Sigmoid colon (tissue), 7 donors: ENCODE results near the gene VWA2. TPM values are rescaled to one million over a fixed set of nuclear protein-coding genes. Genes with fewer than 3 reads are reported as not detected.

Experiments used
- DNase-seq: peaks from one replicate; pipeline ENCODE4 v3.0.0-alpha.2; 2019
- H3K27ac ChIP-seq, 4 donors: fragments of 200-600 bp; sonication (generic); one replicate each; pipeline ENCODE4 v1.5.1; 2016 to 2019; ENCODE audit warnings: mild to moderate bottlenecking in 1 of 4
- H3K27me3 ChIP-seq, 3 donors: fragments of 200-600 bp; sonication (generic); one replicate each; pipeline ENCODE4 v1.5.1; 2019; ENCODE audit warnings: mild to moderate bottlenecking in 1 of 3
- H3K36me3 ChIP-seq, 4 donors: fragments of 200-600 bp; sonication (generic); one replicate each; pipeline ENCODE4 v1.5.1; 2016 to 2019
- H3K4me1 ChIP-seq, 4 donors: fragments of 200-600 bp; sonication (generic); one replicate each; pipeline ENCODE4 v1.5.1; 2017 to 2019
- H3K4me3 ChIP-seq, 4 donors: fragments of 200-600 bp; sonication (generic); one replicate each; pipeline ENCODE4 v1.5.1; 2017 to 2019; ENCODE audit warnings: mild to moderate bottlenecking in 2 of 4, moderate library complexity in 1 of 4
- H3K9me3 ChIP-seq, 4 donors: fragments of 200-600 bp in 3 of 4; sonication (generic) in 3 of 4; one replicate each; pipeline versions ENCODE4 v1.5.1 to v1.6.1; 2013 to 2019
- EP300 ChIP-seq, 4 donors: sonication (generic); formaldehyde crosslinking; IDR thresholded peaks; one replicate each; pipeline ENCODE4 v1.6.1; 2017; ENCODE audit warnings: antibody characterized with exemption in 4 of 4
- POLR2A ChIP-seq, 2 donors: fragments of 450-650 bp; IDR thresholded peaks; one replicate each; pipeline ENCODE4 v1.6.1; 2016; ENCODE audit warnings: antibody characterized with exemption in 2 of 2, mild to moderate bottlenecking in 2 of 2, moderate library complexity in 2 of 2
- POLR2AphosphoS5 ChIP-seq, 4 donors: sonication (generic); formaldehyde crosslinking; IDR thresholded peaks; one replicate each; pipeline ENCODE4 v1.6.1; 2017; ENCODE audit warnings: antibody characterized with exemption in 4 of 4
- WGBS, 2 donors: extraction: QIAGEN DNeasy Blood & Tissue Kit; methylation state at CpG; one replicate each; pipeline ENCODE4 v1.1.7; 2013; 5-methylcytosine and 5-hydroxymethylcytosine counted together
- intact Hi-C: fragments of 100-400 bp; cut with DNase I; formaldehyde crosslinking; loops from one replicate; pipeline ENCODE4 v1.15.1; 2023
- polyA plus RNA-seq, 3 donors: library from polyadenylated mRNA; stranded (reverse); fragments of 200-250 nt; gene quantifications; one replicate each; pipeline ENCODE4 v1.2.3, GENCODE V29; 2013
- total RNA-seq, 4 donors: library from RNA; depleted of rRNA; stranded (reverse); fragments of >200 nt; gene quantifications; one replicate each; pipeline ENCODE4 v1.1.0, GENCODE V29; 2016
- TF ChIP-seq, protein P1 (sequence below), 4 experiments: fragments of 450-650 bp in 3 of 4; fragments of 200-600 bp in 1 of 4; IDR thresholded peaks; one replicate each; pipeline ENCODE4 v1.5.1; 2016 to 2019; ENCODE audit warnings: antibody characterized with exemption in 4 of 4, mild to moderate bottlenecking in 3 of 4, moderate library complexity in 2 of 4
- donor health status: healthy with polysubstance abuse.
- donor health status: Bipolar disorder and iron deficiency.
- donor health status: healthy.

Gene VWA2
- total and polyA plus RNA-seq, 7 donors = 0.23 to 1.3 (median 0.46) TPM; not detected in 3

DNA sequence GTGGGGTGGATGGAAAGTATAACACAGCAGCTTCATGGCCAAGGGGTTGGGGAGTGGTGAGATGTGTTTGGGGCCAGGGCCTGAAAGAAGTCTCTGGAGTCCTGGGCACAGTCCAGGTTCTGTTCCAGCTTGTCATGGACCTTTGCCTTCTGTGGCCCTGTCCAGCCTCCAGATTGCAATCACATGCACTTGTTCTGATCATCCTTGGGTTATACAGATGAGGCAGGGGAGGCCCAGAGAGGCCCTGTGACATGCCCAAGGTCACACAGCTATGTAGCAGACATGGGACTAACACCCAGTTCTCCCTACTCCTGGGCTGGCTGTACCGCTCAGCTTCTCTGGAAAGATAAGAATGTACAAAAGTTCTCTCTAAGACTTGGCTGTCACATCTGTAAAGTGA is 11.7 kb downstream of the VWA2 start:
- H3K9me3 ChIP-seq = no peaks in the 10 kb centered on the region
- H3K27me3 ChIP-seq = peaks cover 0 to 3% (median 0%) of the 10 kb centered on the region in 3 donors
- no peaks in the 10 kb centered on the region for H3K36me3 ChIP-seq
- H3K4me1 ChIP-seq = no peaks in the 10 kb centered on the region
- TF ChIP-seq POLR2AphosphoS5 (IDR thresholded peaks at IDR 0.05) = no peak
- TF ChIP-seq, protein P1, sequence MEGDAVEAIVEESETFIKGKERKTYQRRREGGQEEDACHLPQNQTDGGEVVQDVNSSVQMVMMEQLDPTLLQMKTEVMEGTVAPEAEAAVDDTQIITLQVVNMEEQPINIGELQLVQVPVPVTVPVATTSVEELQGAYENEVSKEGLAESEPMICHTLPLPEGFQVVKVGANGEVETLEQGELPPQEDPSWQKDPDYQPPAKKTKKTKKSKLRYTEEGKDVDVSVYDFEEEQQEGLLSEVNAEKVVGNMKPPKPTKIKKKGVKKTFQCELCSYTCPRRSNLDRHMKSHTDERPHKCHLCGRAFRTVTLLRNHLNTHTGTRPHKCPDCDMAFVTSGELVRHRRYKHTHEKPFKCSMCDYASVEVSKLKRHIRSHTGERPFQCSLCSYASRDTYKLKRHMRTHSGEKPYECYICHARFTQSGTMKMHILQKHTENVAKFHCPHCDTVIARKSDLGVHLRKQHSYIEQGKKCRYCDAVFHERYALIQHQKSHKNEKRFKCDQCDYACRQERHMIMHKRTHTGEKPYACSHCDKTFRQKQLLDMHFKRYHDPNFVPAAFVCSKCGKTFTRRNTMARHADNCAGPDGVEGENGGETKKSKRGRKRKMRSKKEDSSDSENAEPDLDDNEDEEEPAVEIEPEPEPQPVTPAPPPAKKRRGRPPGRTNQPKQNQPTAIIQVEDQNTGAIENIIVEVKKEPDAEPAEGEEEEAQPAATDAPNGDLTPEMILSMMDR (IDR thresholded peaks at IDR 0.05) = no peak
- TF ChIP-seq POLR2A (IDR thresholded peaks at IDR 0.05) = no peak
- no peak for TF ChIP-seq EP300 (IDR thresholded peaks at IDR 0.05)
- no peak overlapping the region for H3K27ac ChIP-seq
- no peak for DNase-seq
- intact Hi-C loops = no loop called here
- no peak overlapping the region for H3K4me3 ChIP-seq
- WGBS, 2 donors = 96 to 97% methylated on average over 1 of the region's 1 CpG

DNA sequence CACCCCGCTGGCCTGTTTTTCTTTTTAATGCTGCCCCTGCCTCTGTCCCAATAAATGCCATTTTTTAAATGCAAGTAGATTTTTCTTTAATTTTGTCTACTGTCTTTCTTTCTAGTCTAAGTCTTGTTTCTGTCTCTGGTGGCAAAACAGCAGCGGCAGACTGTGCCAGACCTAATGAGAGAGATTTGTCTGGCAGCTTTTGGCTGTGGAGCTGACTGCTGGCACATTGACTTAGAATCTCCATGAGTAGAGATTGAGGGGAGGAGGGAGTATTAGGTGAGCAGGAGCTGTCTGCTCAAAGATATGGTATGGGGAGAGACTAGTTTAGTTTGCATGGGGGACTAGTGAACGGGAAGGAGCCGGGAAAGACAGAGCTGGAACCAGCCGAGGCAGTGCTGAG is 13.0 kb downstream of the VWA2 start:
- intact Hi-C loops = no loop called here
- no peak overlapping the region for H3K4me3 ChIP-seq
- H3K36me3 ChIP-seq = no peaks in the 10 kb centered on the region
- TF ChIP-seq, protein P1 (IDR thresholded peaks at IDR 0.05) = no peak
- TF ChIP-seq POLR2A (IDR thresholded peaks at IDR 0.05) = no peak
- no peak for TF ChIP-seq POLR2AphosphoS5 (IDR thresholded peaks at IDR 0.05)
- TF ChIP-seq EP300 (IDR thresholded peaks at IDR 0.05) = no peak
- peaks cover 0 to 3% (median 0%) of the 10 kb centered on the region in 3 donors for H3K27me3 ChIP-seq
- no peaks in the 10 kb centered on the region for H3K4me1 ChIP-seq
- no peak for DNase-seq
- H3K27ac ChIP-seq = no peak overlapping the region
- no peaks in the 10 kb centered on the region for H3K9me3 ChIP-seq
- WGBS, 2 donors = 97% methylated on average over 5 of the region's 5 CpGs

DNA sequence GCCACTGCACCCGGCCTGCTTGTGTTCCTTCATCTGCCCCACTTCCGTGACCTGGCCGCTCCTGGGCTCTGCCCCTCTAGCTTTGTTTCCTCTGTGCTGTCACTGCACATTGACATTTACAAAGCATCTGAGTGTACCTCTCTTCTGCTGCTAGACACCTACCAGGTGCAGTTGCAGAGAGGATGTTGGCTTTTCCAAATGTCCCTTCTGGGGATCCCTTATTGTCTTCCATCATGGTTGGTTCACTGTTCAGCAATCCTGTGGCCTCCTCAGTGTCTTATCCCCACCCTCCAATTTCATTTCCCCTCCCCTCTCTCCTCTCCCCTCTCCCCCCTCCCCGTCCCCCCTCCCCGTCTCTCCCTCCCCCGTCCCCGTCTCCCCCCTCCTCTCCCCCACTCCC is 13.8 kb downstream of the VWA2 start:
- intact Hi-C loops = no loop called here
- no peak for DNase-seq
- no peak overlapping the region for H3K27ac ChIP-seq
- 71 to 73% methylated on average over 4 of the region's 7 CpGs for WGBS, 2 donors
- H3K4me1 ChIP-seq = no peaks in the 10 kb centered on the region
- H3K4me3 ChIP-seq = no peak overlapping the region
- H3K36me3 ChIP-seq = no peaks in the 10 kb centered on the region
- TF ChIP-seq EP300 (IDR thresholded peaks at IDR 0.05) (no peak), POLR2AphosphoS5 (IDR thresholded peaks at IDR 0.05) (no peak), POLR2A (IDR thresholded peaks at IDR 0.05) (no peak)
- TF ChIP-seq, protein P1 (IDR thresholded peaks at IDR 0.05) = no peak
- peaks cover 0 to 3% (median 0%) of the 10 kb centered on the region in 3 donors for H3K27me3 ChIP-seq
- no peaks in the 10 kb centered on the region for H3K9me3 ChIP-seq

DNA sequence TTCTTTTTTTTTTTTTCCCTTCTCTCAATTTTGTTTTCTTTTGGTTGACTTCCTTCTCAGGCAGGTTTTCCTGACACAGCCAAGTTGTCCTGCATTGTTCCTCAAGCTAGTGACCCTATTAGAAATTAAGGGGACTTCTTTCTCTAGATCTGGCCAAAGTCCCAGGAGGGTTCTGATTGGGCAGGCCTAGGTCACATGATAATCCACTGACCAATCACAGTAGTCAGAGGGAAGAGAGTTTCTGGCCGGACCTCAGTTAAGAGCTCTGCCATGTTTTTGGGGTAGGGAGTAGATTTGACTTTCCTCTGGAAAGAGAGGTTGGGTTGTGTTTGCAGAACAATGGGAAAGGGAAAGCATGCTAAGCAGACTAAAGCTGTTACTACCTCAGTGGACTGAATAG is 16.2 kb downstream of the VWA2 start:
- no peak for DNase-seq
- Histone ChIP-seq H3K9me3 (no peaks in the 10 kb centered on the region), H3K27me3 (peaks cover 0 to 3% (median 0%) of the 10 kb centered on the region in 3 donors), H3K4me3 (no peak overlapping the region), H3K4me1 (no peaks in the 10 kb centered on the region), H3K27ac (no peak overlapping the region), H3K36me3 (no peaks in the 10 kb centered on the region)
- TF ChIP-seq EP300 (IDR thresholded peaks at IDR 0.05) = no peak
- TF ChIP-seq POLR2AphosphoS5 (IDR thresholded peaks at IDR 0.05) = no peak
- TF ChIP-seq, protein P1 (IDR thresholded peaks at IDR 0.05) = no peak
- TF ChIP-seq POLR2A (IDR thresholded peaks at IDR 0.05) = no peak
- WGBS, 2 donors = 95% methylated on average over 1 of the region's 1 CpG
- intact Hi-C loops = no loop called here
